HepG2 (cell line): ENCODE data around the gene POU4F3. TPM values are rescaled to one million over a fixed set of nuclear protein-coding genes. Genes with fewer than 3 reads are reported as not detected.

Experiments used
- ATAC-seq: fragments of 200-7000 bp; cut with Tn5 transposase; 3 replicates; pipeline ENCODE4 v1.9.1; 2020; ENCODE audit warnings: mild to moderate bottlenecking, moderate library complexity
- BruUV-seq: library from RNA; stranded (reverse); fragments of 400-500 nt; replicated peaks from 2 replicates; lab custom pipeline; 2021; lab: Mats Ljungman, UMichigan
- CTCF ChIA-PET: fragments of 300-600 bp; formaldehyde crosslinking; extraction: SDS; loops from one replicate; lab custom pipeline; 2021; ENCODE audit warnings: low total read pairs, inconsistent platforms, low intra/inter-chr PET ratio; lab: Yijun Ruan, JAX
- POLR2A ChIA-PET: fragments of 350-600 bp; sonication (Branson Sonifier 250); formaldehyde crosslinking; loops from one replicate; lab custom pipeline; 2020; ENCODE audit warnings: antibody characterized with exemption, inconsistent platforms; lab: Yijun Ruan, JAX
- DNase-seq: peaks from one replicate; pipeline ENCODE4 v3.0.0-alpha.2; 2015; ENCODE audit warnings: low spot score
- FAIRE-seq: peaks from 3 replicates; lab custom pipeline; 2011; peaks lifted over from hg19 to GRCh38; lab: Jason Lieb, UNC
- H2AFZ ChIP-seq: one replicate; pipeline ENCODE4 v1.6.1; 2011; ENCODE audit warnings: low read length, inconsistent platforms
- H3K27ac ChIP-seq: fragments of 300-600 bp; 3 replicates; pipeline ENCODE4 v1.8.0; 2011; ENCODE audit warnings: mixed run types, mild to moderate bottlenecking, mixed read lengths, low read length, inconsistent platforms; ENCODE audit not compliant: insufficient read depth; ENCODE audit errors: extremely low read length
- H3K27me3 ChIP-seq, 2 experiments: fragments of 200-600 bp in 1 of 2; 2 replicates in 1 of 2; 3 replicates in 1 of 2; pipeline versions ENCODE4 v1.6.0 to v1.8.0; 2011; ENCODE audit warnings: low read length in 2 of 2, mild to moderate bottlenecking in 2 of 2, moderate library complexity in 2 of 2, inconsistent platforms in 1 of 2; ENCODE audit not compliant: insufficient read depth in 2 of 2, control insufficient read depth in 1 of 2
- H3K36me3 ChIP-seq, 2 experiments: fragments of 200-600 bp in 1 of 2; replicated peaks in 1 of 2; 2 replicates in 1 of 2; 3 replicates in 1 of 2; pipeline versions ENCODE4 v1.5.1 to v1.8.0; 2011; ENCODE audit warnings: low read length in 2 of 2, inconsistent platforms in 1 of 2; ENCODE audit not compliant: insufficient read depth in 2 of 2, control insufficient read depth in 1 of 2
- H3K4me1 ChIP-seq: 2 replicates; pipeline ENCODE4 v1.5.1; 2012; ENCODE audit warnings: low read length, inconsistent platforms; ENCODE audit not compliant: insufficient read depth
- H3K4me2 ChIP-seq: 2 replicates; pipeline ENCODE4 v1.6.0; 2011; ENCODE audit warnings: low read depth, low read length, inconsistent platforms
- H3K4me3 ChIP-seq, 3 experiments: fragments of 200-600 bp in 1 of 3; sonication (generic), shearing (Covaris generic) in 1 of 3; replicated peaks in 1 of 3; 2 replicates each; pipeline ENCODE4 v1.5.1; 2011 to 2016; ENCODE audit warnings: low read length in 3 of 3, inconsistent platforms in 2 of 3, low read depth in 2 of 3, mild to moderate bottlenecking in 2 of 3, control low read depth in 1 of 3, mixed read lengths in 1 of 3; ENCODE audit not compliant: insufficient read depth in 1 of 3
- H3K79me2 ChIP-seq: one replicate; pipeline ENCODE4 v1.6.1; 2011; ENCODE audit warnings: low read length, inconsistent platforms; ENCODE audit not compliant: insufficient read depth
- H3K9ac ChIP-seq: 2 replicates; pipeline ENCODE4 v1.6.0; 2011; ENCODE audit warnings: mild to moderate bottlenecking, low read depth, low read length, inconsistent platforms; ENCODE audit not compliant: insufficient read depth
- H3K9me3 ChIP-seq: 2 replicates; pipeline ENCODE4 v1.5.1; 2012; ENCODE audit warnings: mild to moderate bottlenecking, low read length
- H4K20me1 ChIP-seq: 2 replicates; pipeline ENCODE4 v1.6.0; 2011; ENCODE audit warnings: inconsistent platforms, mild to moderate bottlenecking, low read length, moderate library complexity; ENCODE audit not compliant: insufficient read depth
- EZH2 ChIP-seq: conservative IDR thresholded peaks from 2 replicates; pipeline ENCODE4 v1.6.1; 2012; ENCODE audit warnings: mild to moderate bottlenecking, low read depth, low read length, moderate library complexity
- MAFF ChIP-seq: IDR thresholded peaks from 2 replicates; pipeline ENCODE4 v1.6.1; 2011; ENCODE audit warnings: low read depth, low read length, improper control_type of control experiment
- MAFK ChIP-seq, 2 experiments: IDR thresholded peaks in 1 of 2; conservative IDR thresholded peaks in 1 of 2; 2 replicates each; pipeline ENCODE4 v1.6.1; 2011; ENCODE audit warnings: improper control_type of control experiment in 2 of 2, low read length in 2 of 2
- NFE2L2 ChIP-seq: fragments of 150-350 bp; IDR thresholded peaks from 2 replicates; pipeline ENCODE4 v1.6.1; 2014; ENCODE audit warnings: low read length
- RAD51 ChIP-seq: fragments of 450-650 bp; IDR thresholded peaks from 2 replicates; pipeline ENCODE4 v1.6.1; 2016; ENCODE audit warnings: borderline replicate concordance
- SMYD3 ChIP-seq: sonication (generic); formaldehyde crosslinking; IDR thresholded peaks from 2 replicates; pipeline ENCODE4 v1.8.1; 2023; ENCODE audit warnings: mild to moderate bottlenecking, missing genetic modification reagents
- THAP7 ChIP-seq: sonication (generic); formaldehyde crosslinking; IDR thresholded peaks from 2 replicates; pipeline ENCODE4 v1.8.1; 2023; ENCODE audit warnings: mild to moderate bottlenecking, missing genetic modification reagents
- ZNF589 ChIP-seq: sonication (generic); formaldehyde crosslinking; conservative IDR thresholded peaks from 2 replicates; pipeline ENCODE4 v1.8.0; 2022; ENCODE audit warnings: mild to moderate bottlenecking, moderate library complexity, missing genetic modification reagents
- ZNF841 ChIP-seq: sonication (generic); formaldehyde crosslinking; IDR thresholded peaks from 2 replicates; pipeline ENCODE4 v1.8.1; 2023; ENCODE audit warnings: missing genetic modification reagents, borderline replicate concordance
- WGBS: methylation state at CpG from one replicate; pipeline ENCODE4 v1.1.6; 2017; ENCODE audit warnings: low lambda C conversion rate; 5-methylcytosine and 5-hydroxymethylcytosine counted together
- in situ Hi-C: cut with HindIII; loops from 2 replicates; pipeline ENCODE4 v1.10.0; 2017; ENCODE audit warnings: low pct_unique_long_range_greater_than_20kb; ENCODE audit not compliant: extremely low pct_ligation_motif_present
- intact Hi-C: fragments of 100-400 bp; cut with micrococcal nuclease; formaldehyde crosslinking; loops from one replicate; pipeline ENCODE4 v1.10.0; 2022; ENCODE audit not compliant: unreplicated experiment
- polyA plus RNA-seq, 8 experiments: library from polyadenylated mRNA; depleted of rRNA in 3 of 8; stranded (reverse) in 7 of 8; unstranded in 1 of 8; fragments of >200 nt; fragmentation: Illumina TruSeq in 4 of 8; extraction: Trizol in 4 of 8; gene quantifications; 2 replicates each; pipeline versions ENCODE4 v1.2.1 to v1.2.3, GENCODE V29; 2011 to 2016; ENCODE audit warnings: low read depth in 4 of 8, missing spikeins in 1 of 8, mixed read lengths in 1 of 8; ENCODE audit not compliant: insufficient read depth in 1 of 8
- total RNA-seq, 5 experiments: library from RNA; depleted of rRNA; stranded (reverse); fragments of >200 nt; fragmentation: Illumina TruSeq; extraction: Trizol; gene quantifications; 2 replicates each; pipeline ENCODE4 v1.2.3, GENCODE V29; 2016; ENCODE audit warnings: low read depth in 1 of 5

POU4F3 gene
- total and polyA plus RNA-seq, 2 of the 13 experiments (the other 11 are each of a cell fraction or from before 2014, with no cell fraction given), result not detected

DNA sequence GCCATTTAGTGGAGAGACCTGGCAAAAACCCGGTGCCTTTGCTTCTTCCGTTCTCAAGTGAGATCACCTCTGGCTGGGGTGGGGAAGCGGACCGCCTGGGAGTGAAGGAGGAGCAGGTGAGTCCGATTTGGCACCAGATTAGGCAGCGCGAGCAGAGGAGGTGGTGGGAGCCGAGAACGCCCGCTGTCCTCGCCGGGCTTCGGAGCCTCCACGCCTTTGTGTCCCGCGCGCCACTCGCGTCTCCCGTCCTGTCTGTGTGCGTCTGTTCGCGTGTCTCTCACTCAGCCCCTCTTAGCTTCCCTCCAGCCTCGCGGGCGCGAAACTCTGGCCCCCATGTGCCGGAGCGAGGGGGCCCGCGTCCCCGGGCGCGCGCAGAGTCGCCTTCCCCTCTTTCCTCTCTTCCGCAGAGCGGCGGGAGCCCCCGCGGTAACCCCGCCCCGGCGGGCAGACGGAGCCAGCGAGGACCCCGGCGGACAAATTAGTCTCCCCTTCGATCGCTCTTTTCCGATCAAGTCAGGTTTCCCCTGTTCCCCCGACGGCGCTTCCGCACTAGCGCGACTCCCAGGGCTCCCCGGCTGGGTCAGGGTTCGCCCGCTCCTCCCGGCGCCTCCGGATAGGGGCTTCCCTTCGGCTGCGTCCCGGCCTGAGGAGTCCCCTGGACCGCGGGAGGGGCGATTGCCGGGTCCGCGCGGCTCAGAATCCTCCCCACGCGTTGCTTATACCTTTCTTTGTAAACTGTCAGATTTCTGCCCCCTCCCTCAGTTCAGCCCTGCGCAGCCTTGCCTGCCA lies 7.1 kb downstream of the POU4F3 start:
- ChIA-PET POLR2A (no interaction called here), CTCF (no interaction called here)
- no peak for TF ChIP-seq THAP7 (CRISPR knock-in tag)
- no peak for TF ChIP-seq ZNF589 (CRISPR knock-in tag)
- TF ChIP-seq EZH2, result 0 out of 2 replicates have a peak, but pooled peaks have one; percentile 35
- TF ChIP-seq RAD51, result no peak
- intact Hi-C loops (no loop called here), in situ Hi-C loops (no loop called here)
- Histone ChIP-seq H2AFZ (no peak overlapping the region), H3K4me2 (no peak overlapping the region), H3K9ac (no peak overlapping the region), H3K9me3 (no peaks in the 10 kb centered on the region), H3K4me3 (no peak overlapping the region), H3K36me3 (no peaks in the 10 kb centered on the region), H3K79me2 (no peaks in the 10 kb centered on the region), H3K27ac (no peak overlapping the region), H3K4me1 (no peaks in the 10 kb centered on the region), H4K20me1 (no peaks in the 10 kb centered on the region), H3K27me3 (peaks cover 6 to 55% of the 10 kb centered on the region in 2 experiments)
- 55% methylated on average over 55 of the region's 76 CpGs for WGBS
- no peak for DNase-seq
- no TSS peak for BruUV-seq
- ATAC-seq, result no peak
- no peak for FAIRE-seq

DNA sequence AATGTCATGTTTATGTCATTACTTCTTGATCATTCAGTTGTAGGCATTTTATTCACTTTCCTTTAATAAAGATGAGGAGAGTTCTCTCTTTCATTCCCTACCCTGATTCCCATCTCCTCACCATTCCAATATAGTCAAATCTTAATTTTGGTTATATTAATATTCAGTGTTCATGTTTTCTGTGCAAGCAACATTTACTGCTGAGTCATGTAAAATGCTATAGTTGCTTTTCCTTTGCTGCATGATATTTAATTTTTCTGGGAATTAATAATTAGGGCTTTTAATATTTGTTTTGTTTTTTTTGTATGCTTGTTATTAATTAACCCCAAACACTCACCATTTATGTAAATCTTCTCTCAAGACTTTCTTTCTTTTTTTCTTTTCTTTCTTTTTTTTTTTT lies 18.5 kb downstream of the POU4F3 start:
- ATAC-seq (no peak), DNase-seq (no peak), FAIRE-seq (no peak)
- no TSS peak for BruUV-seq
- H4K20me1 ChIP-seq, result no peaks in the 10 kb centered on the region
- H3K4me3 ChIP-seq, result no peak overlapping the region
- H3K9me3 ChIP-seq, result no peaks in the 10 kb centered on the region
- intact Hi-C loops, result no loop called here
- H2AFZ ChIP-seq, result no peak overlapping the region
- in situ Hi-C loops, result no loop called here
- H3K79me2 ChIP-seq, result no peaks in the 10 kb centered on the region
- POLR2A ChIA-PET, result no interaction called here
- CTCF ChIA-PET, result no interaction called here
- H3K9ac ChIP-seq, result no peak overlapping the region
- no peak overlapping the region for H3K27ac ChIP-seq
- no peaks in the 10 kb centered on the region for H3K4me1 ChIP-seq
- H3K27me3 ChIP-seq, result no peaks in the 10 kb centered on the region; a peak in 1 of 5 replicates
- H3K36me3 ChIP-seq, result no peaks in the 10 kb centered on the region
- TF ChIP-seq EZH2, result no peak
- TF ChIP-seq NFE2L2, result peak; percentile 79
- no peak for TF ChIP-seq SMYD3
- peak; percentile 92 for TF ChIP-seq MAFF
- TF ChIP-seq MAFK (conservative IDR thresholded peaks at IDR 0.05 in 1 of 2, IDR thresholded peaks at IDR 0.05 in 1 of 2; ENCODE audit: low read length in 2 of 2), result peak; percentile 89 to 94
- TF ChIP-seq ZNF841, result no peak
- TF ChIP-seq, all 625 proteins: peak for 3
- H3K4me2 ChIP-seq, result no peak overlapping the region
